Islet of Langerhans (tissue), 1 donor: ENCODE results near the gene NRCAM.

Experiments
- FAIRE-seq: peaks from one replicate; lab custom pipeline; 2011; peaks lifted over from hg19 to GRCh38; lab: Jason Lieb, UNC

NRCAM gene

GRCh38 chr7:108424013-108424412 lies 32.2 kb downstream of the NRCAM start:
- FAIRE-seq, result no peak

DNA sequence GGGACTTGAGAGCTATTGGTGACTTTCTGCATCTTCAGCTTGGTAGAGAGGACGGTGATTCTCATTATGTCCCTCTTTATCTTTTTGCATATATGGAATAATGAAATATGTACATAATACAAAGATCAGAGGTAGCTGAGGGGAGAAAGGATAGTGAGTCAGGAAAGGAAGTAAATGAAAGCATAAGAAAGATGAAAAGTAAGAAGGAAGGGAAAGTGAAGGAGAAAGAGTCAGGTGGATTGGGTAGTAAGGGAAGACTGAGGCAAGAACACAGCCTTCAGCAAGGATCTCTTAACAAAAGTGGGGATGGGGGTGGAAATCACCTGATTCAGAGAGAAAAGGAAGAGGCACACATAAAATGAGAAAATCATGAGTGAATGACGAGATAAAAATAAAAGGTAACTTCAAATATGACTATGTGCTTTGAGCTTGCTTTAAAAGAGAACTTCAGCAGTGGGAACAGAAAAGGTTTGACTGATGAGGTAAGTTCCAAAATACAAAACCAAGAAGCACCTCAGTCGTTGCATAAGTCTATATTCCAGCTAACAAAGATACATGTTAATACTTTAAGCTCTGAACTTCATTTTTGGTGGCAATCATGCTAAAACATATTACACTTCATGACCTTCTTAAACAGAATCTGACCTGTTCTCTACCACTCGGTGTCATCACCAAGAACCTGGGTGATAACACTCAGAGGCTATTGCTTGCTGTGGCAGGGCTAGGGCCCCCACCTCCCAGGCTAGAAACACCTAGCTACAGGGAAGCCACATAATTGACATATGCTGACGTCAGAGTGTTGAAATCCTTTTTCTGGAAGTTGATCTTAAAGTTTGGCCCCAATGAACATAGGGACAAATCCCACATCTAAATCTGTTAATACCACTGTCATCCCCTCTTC lies 32.9 kb downstream of the NRCAM start:
- FAIRE-seq, result no peak

GRCh38 chr7:108421720-108422331 lies 34.4 kb downstream of the NRCAM start:
- no peak for FAIRE-seq

DNA sequence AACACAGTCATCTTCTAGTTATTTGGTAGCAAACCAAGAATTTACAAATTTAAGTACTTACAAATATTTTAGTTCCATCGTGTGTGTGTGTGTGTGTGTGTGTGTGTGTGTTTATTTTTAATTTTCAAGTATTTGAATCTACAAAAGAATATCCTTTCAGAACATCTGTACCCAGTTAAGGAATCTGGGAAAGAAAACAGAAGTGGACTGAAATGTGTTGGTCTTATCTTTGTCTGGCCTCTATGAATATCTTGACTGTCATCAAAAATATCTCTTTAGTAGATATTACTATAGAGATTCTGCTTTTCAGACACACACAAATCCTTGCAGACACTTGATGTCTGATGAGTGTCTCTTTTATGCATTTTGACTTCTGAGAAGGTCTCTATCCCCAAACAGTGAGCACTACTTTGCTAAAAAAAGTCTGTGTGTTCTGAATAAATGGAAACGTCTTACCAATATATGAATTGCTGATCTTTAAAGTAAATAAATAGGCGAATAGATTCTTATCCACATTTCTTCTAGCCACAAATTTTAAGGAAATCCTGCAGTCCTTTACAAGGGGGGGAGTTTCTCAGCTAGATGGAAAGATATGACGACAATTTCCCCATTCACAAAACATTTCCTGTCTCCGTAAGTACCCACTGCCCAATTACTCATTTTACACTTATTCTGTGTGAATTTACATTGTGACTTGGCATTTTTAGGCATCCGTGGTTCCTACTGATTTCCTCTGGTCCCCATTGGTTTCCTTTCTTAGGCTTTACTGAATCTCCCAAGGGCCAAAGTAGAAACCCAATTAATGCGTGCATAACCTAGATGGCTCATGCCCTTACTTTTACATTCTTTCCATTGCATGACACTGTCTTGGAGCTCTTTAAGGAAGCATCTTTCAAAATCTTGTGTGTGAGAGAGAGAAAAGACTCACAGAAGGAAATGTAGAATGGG lies 36.0 kb downstream of the NRCAM start:
- FAIRE-seq, result peak; percentile 47

DNA sequence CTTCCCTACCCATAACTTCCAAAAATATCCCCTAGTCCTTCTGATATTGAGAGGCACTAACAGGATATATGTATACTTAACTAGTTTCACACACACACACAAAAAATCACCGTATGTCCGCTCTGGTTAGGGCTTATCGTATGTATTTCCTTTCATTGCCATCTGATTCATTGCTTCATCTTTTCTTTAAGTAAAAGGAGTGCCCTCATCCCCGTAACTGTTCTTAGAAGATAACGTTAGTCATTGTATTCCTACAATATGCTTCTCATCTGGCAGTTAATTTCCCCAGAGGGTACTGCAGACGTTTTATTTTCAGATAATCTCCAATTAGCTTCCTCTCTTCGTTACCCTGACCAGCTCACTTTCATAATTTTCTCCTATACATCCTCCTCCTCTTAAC lies 37.3 kb downstream of the NRCAM start:
- no peak for FAIRE-seq

DNA sequence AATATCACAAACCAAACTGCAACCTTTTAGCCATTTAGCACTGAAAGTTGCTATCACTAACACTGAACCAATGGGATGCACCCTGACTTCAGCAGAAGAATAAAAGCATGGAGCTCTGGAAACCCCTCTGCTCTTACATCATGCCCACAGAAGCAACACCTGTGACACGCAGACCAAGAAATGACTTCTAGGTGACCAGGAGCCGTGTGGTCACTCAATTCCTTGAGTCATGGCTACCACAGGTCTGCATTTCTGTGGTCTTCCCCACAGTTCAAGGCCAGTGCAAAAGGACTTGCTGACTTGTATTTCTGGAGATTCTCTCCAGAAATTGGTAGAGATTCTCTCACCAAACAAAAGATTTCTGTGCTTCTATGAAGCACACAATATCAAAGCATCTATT lies 38.3 kb downstream of the NRCAM start:
- FAIRE-seq, result no peak

DNA sequence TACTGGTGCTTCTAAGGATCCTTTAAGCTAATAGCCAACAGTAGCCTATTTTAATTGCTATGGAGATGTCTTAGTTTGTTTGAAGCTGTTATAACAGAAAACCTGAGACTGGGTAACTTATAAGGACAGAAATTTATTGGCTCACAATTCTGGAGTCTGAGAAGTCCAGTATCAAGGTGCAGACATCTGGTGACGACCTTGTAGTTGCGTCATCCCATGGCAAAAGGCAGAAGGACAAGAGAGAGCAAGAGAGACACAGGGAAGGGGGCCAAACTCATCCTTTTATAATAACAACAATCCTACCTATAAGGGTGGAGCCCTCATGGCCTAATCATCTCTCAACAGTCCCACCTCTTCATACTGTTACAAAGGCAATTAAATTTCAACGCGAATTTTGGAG lies 39.1 kb downstream of the NRCAM start:
- FAIRE-seq, result no peak

- FAIRE-seq, result peak; percentile 99
These were observed 40.3 kb downstream of the NRCAM start for GRCh38 chr7:108415821-108416536.

GRCh38 chr7:108415084-108415483 lies 41.2 kb downstream of the NRCAM start:
- FAIRE-seq, result no peak

DNA sequence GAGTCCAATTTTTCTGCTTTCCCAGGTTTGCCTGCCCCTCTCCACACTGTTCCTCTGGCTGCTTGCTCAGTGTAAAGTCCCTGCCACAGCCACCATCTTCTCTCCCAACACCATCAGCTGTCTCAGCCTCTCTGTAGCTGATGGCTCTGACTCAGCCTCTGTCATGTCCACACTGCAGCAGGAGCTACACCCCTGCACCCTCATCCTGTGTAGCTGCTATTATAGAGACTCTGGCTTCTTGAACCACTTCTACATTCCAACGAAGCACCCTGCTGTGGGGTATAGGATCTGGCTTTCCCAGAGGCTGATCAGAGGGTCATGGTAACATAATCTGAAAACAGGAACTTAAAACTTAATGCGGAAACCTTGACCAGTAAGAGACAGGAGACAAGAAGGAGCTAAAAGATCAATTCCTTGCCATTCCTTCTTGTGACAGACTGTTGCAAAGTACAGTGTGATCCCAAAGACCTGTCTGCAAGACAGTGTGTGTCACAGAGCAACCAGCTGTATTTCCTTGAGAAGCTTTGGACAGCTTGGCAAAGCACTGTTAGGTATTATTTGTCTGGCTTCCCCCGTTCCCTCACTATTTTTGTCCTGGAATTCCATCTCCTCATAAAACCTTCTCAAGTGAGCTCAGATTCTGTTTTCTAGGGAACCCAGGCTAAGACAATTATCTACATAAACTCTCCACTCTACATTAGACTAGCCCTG lies 42.3 kb downstream of the NRCAM start:
- no peak for FAIRE-seq

DNA sequence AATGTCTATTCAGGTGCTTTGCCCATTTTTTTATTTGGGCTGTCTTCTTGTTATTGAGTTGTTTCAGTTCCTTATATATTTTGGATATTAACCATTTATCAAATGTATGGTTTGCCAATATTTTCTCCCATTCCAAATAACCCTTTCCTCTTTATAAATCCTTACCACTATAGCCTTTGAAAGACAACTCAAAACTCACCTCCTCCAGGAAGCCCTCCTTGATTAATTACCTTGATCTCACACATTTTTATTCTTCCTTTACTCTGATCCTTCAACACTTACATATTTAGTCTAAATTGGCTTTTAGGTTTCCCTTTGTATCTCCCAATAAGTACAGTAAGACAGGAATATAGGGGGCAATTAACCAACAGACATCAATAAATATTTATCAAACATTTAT lies 42.9 kb downstream of the NRCAM start:
- peak; percentile 51 for FAIRE-seq

- FAIRE-seq, result no peak
These were observed 47.1 kb downstream of the NRCAM start for GRCh38 chr7:108409146-108409545.

DNA sequence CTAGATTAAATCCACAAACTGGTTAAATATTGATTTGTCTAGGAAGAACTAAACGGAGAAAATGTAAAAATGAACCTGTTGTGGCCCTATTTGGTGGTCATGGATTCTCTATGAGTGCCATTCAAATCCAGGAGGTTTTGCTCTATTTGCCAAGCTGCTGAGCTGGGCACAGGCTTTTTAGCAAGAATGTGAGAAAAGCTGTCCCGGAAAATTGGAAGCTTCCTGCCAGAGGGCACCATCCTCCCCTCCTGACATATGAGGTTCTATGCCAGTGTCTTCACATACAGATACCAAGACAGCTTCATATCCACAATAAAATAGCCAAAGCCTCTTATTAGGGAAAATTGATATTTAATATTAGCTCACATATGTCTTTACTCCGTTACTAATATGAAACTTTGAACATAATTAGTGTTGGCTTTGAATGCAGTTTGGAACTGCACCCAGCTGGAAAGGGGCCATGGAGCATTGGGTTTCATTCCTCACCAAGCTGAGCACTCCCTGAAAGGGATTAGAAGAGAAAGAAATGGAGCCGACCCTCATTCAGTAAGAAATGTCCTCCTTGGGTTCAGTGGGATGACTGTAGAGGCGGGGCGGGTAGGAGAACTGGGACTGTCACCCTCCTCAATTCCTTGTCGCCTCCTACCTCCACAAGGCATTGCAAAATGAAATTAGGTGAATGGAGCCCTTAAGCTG lies 47.8 kb downstream of the NRCAM start:
- FAIRE-seq, result no peak

DNA sequence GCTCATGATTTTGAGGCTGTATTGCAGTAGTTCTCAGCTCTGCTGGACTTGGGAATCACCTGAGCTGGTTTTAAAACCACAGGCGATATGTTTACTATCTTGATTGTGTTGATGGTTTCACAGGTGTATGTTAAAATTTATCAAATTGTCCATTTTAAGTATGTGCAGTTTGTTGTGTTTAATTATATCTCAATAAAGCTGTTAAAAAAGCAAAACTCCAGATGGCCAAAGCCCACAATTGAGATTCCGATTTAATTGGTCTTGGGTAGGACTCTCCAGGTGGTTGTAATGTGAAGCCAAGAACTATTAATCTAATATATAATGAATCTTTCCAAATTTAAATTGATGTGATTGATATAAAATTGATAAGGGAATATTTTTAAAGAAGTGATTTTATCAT lies 48.6 kb downstream of the NRCAM start:
- FAIRE-seq, result no peak

GRCh38 chr7:108406222-108406890 lies 49.9 kb downstream of the NRCAM start:
- FAIRE-seq, result no peak

DNA sequence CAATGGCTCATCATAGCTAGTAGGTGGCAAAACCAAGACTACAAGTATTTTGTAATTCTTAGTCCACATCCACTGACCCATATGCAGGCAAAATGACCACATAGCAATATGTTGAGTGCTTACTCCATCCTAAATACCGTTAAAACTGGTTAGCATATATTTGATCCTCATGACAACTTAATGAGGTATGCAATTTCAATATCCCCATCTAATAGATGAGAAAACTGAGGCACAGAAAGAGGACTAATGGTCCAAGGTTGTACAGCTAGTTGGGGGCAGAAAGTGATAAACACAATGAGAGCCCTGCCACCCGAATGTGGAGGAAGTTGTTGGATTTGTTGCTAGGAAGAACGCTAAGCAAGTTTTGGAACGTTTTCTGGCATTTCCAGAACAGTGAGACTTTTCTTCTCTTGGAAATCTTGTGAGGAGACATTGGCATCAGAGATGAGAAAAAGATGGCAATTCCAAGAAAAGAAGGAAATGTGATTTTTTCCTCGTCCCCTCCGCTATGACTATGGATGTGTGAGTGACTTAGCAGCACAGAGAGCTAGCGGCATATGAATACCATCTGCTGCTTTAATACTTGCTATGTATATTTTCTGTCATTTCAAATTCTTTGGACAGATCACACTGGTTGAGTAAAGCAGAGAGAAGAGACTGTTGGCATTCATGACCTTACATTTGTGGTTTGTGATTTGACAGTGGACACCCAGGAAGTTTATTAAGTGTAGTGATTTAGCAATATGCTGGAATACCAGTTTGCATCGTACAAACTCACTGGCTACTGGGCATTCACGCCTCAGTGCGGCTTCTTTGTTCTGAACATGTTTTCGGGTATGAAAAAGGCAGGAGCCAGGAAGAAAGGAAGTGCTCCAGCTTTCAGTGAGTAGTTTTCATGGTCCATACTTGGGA lies 51.5 kb downstream of the NRCAM start:
- FAIRE-seq, result no peak

- no peak for FAIRE-seq
These were observed 52.5 kb downstream of the NRCAM start for GRCh38 chr7:108403597-108404217.

- FAIRE-seq, result no peak
These were observed 53.4 kb downstream of the NRCAM start for GRCh38 chr7:108402865-108403264.

- FAIRE-seq, result no peak
These were observed 60.2 kb downstream of the NRCAM start for GRCh38 chr7:108396080-108396479.
